BLaER1 (cell line): ENCODE data around the gene CCDC69.

Source experiments
- H3K27ac ChIP-seq: shearing (Covaris generic); formaldehyde crosslinking; 2 replicates; pipeline ENCODE4 v1.8.1; 2022
- H3K27me3 ChIP-seq: shearing (Covaris generic); formaldehyde crosslinking; 2 replicates; pipeline ENCODE4 v1.8.1; 2022
- H3K36me3 ChIP-seq: shearing (Covaris generic); formaldehyde crosslinking; 2 replicates; pipeline ENCODE4 v1.8.1; 2022
- H3K4me1 ChIP-seq: shearing (Covaris generic); formaldehyde crosslinking; 2 replicates; pipeline ENCODE4 v1.8.1; 2022
- H3K4me2 ChIP-seq: shearing (Covaris generic); formaldehyde crosslinking; 2 replicates; pipeline ENCODE4 v1.8.1; 2022
- H3K4me3 ChIP-seq: shearing (Covaris generic); formaldehyde crosslinking; 2 replicates; pipeline ENCODE4 v1.8.1; 2022
- H3K9ac ChIP-seq: shearing (Covaris generic); formaldehyde crosslinking; 2 replicates; pipeline ENCODE4 v1.8.1; 2022
- H3K9me3 ChIP-seq: shearing (Covaris generic); formaldehyde crosslinking; 2 replicates; pipeline ENCODE4 v1.8.1; 2022
- H4K20me1 ChIP-seq: shearing (Covaris generic); formaldehyde crosslinking; 2 replicates; pipeline ENCODE4 v1.8.1; 2022
- Cebpa-rat ChIP-seq: shearing (Covaris generic); IDR thresholded peaks from 2 replicates; pipeline ENCODE4 v1.8.1; 2022

Gene CCDC69

DNA sequence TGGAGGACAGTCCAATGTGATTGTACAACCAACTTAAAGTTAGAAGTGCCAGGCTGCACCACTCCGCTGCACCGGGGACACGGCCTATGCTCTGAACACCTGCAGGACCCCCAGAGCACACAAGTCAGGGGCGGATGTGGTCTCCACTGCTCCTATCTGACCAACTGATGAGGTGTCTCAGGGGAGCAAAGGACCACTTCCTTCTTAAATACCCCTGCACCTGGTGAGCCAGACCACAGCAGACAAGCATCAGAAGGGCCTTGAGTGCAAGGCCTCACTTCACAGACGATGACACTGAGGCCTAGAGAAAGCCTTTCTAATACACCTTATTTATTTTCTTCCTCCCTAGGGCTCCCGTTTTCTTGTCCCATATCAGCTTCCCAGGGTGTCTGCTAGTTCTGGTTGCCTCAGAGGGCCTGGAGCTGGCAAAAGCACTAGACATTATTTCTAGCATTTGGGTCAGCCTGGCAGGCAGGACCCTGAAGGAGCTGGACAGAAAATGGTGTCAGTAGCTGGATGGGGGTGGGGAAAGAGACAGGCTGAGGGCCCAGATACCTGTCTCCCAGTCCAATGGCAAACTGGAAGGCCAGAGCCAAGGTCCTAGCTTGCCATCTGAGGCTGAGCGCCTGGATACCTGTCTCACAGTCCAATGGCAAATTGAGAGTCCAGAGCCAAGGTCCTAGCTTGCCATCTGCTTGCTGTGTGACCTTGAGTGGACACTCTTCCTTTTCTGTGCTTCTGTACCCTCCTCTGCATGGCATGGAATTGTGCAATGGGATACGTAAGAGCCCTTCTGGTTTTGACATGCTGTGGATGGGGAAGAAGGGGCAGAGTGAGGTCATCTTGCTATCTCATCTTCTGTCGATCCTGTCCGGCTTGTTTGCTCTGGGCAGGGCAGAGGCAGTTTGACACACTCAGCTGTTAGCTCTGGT is 9.0 kb downstream of the CCDC69 start:
- Histone ChIP-seq H3K27ac (peak overlapping the region; percentile 98), H3K36me3 (peaks cover 8% of the 10 kb centered on the region), H3K4me1 (peaks cover 98% of the 10 kb centered on the region), H3K4me3 (peak overlapping the region; percentile 62), H3K4me2 (peak overlapping the region; percentile 100), H4K20me1 (no peaks in the 10 kb centered on the region; the same call in 1 of the 2 replicates), H3K9ac (peak overlapping the region; percentile 89), H3K9me3 (no peaks in the 10 kb centered on the region), H3K27me3 (no peaks in the 10 kb centered on the region)
- TF ChIP-seq Cebpa-rat = peak; percentile 71

- Histone ChIP-seq H3K4me1 (peaks cover 98% of the 10 kb centered on the region), H3K9me3 (no peaks in the 10 kb centered on the region), H3K4me3 (peak overlapping the region; percentile 62), H3K4me2 (peak overlapping the region; percentile 100), H3K36me3 (peaks cover 8% of the 10 kb centered on the region), H3K9ac (peak overlapping the region; percentile 89), H4K20me1 (no peaks in the 10 kb centered on the region), H3K27ac (peak overlapping the region; percentile 98), H3K27me3 (no peaks in the 10 kb centered on the region)
- TF ChIP-seq Cebpa-rat = peak; percentile 68; the same call in 1 of the 2 replicates
These were observed 9.9 kb downstream of the CCDC69 start for GRCh38 chr5:151213803-151214613.

- H3K27me3 ChIP-seq = no peaks in the 10 kb centered on the region
- peak overlapping the region; percentile 98 for H3K27ac ChIP-seq
- H4K20me1 ChIP-seq = no peaks in the 10 kb centered on the region
- no peaks in the 10 kb centered on the region for H3K9me3 ChIP-seq
- H3K9ac ChIP-seq = peak overlapping the region; percentile 89
- peaks cover 98% of the 10 kb centered on the region for H3K4me1 ChIP-seq
- peak overlapping the region; percentile 61 for H3K4me3 ChIP-seq
- H3K36me3 ChIP-seq = peaks cover 3% of the 10 kb centered on the region; the same call in 1 of the 2 replicates
- H3K4me2 ChIP-seq = peak overlapping the region; percentile 100
- TF ChIP-seq Cebpa-rat = no peak
These were observed 11.5 kb downstream of the CCDC69 start for GRCh38 chr5:151212406-151212798.

DNA sequence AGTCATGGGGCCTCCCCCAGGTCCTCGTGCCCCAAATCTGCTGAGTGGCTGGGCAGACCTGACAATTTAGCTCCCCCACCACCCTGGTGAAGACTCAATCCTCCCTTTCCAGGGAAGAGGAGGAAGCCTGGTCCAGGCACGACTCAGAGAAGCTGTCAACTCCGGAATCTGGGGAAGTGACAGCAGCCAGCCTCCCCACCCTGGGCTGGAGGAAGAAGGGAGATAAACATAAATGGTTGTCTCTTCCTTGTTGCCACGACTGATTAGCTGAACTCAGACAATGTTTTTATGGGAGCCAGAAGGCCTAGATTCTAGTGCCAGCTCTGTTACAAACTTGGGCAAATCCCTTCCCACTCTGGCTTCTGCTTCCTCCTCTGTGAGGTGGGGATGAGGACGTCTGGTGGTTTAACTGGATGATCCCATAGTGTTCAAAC is 15.4 kb downstream of the CCDC69 start:
- peak overlapping the region; percentile 61 for H3K27ac ChIP-seq
- H3K9me3 ChIP-seq = no peaks in the 10 kb centered on the region
- H3K4me2 ChIP-seq = peak overlapping the region; percentile 100
- peaks cover 26% of the 10 kb centered on the region for H3K36me3 ChIP-seq
- no peaks in the 10 kb centered on the region for H3K27me3 ChIP-seq
- peaks cover 11% of the 10 kb centered on the region for H4K20me1 ChIP-seq
- TF ChIP-seq Cebpa-rat = no peak
- peaks cover 77% of the 10 kb centered on the region for H3K4me1 ChIP-seq
- peak overlapping the region; percentile 34; the same call in 1 of the 2 replicates for H3K9ac ChIP-seq
- no peak overlapping the region for H3K4me3 ChIP-seq

DNA sequence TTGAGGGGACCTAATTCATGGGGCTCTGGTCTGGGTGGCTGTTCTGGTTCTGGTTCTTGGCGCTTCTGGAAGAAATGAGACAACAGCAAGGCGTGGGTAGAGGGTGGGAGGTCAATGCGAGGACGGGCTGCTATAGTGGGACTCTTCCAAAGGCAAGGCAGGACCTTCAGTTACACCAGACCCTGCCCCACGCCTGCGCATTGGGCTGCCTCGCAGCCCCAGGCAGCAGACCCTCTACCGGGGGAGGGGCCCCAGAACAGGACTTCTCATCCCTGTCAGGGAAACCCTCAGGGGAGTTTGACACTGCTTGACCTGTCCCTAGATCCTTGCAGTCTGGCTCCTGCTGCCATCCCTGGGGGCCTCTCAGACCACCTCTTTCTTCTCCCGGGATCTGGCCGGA is 18.5 kb downstream of the CCDC69 start:
- Histone ChIP-seq H3K4me3 (no peak overlapping the region), H3K4me1 (peaks cover 58% of the 10 kb centered on the region), H3K27ac (peak overlapping the region; percentile 49; the same call in 1 of the 2 replicates), H3K9ac (no peak overlapping the region), H4K20me1 (peaks cover 11% of the 10 kb centered on the region), H3K36me3 (peaks cover 55% of the 10 kb centered on the region), H3K27me3 (no peaks in the 10 kb centered on the region), H3K4me2 (0 out of 2 replicates have a peak overlapping the region, but pooled peaks have one; percentile 9), H3K9me3 (no peaks in the 10 kb centered on the region)
- TF ChIP-seq Cebpa-rat = no peak

GRCh38 chr5:151204051-151204450 is 19.8 kb downstream of the CCDC69 start:
- Histone ChIP-seq H3K4me1 (peaks cover 45% of the 10 kb centered on the region), H3K27me3 (no peaks in the 10 kb centered on the region), H3K9ac (no peak overlapping the region), H3K4me3 (no peak overlapping the region), H3K4me2 (no peak overlapping the region), H3K27ac (no peak overlapping the region), H4K20me1 (peaks cover 11% of the 10 kb centered on the region), H3K36me3 (peaks cover 69% of the 10 kb centered on the region), H3K9me3 (no peaks in the 10 kb centered on the region)
- no peak for TF ChIP-seq Cebpa-rat

GRCh38 chr5:151202381-151203139 is 21.3 kb downstream of the CCDC69 start:
- Histone ChIP-seq H3K36me3 (peaks cover 84% of the 10 kb centered on the region), H4K20me1 (peaks cover 11% of the 10 kb centered on the region), H3K4me3 (no peak overlapping the region), H3K4me2 (peak overlapping the region; percentile 61), H3K27ac (peak overlapping the region; percentile 46; the same call in 1 of the 2 replicates), H3K9ac (no peak overlapping the region), H3K9me3 (no peaks in the 10 kb centered on the region), H3K4me1 (peaks cover 30% of the 10 kb centered on the region), H3K27me3 (no peaks in the 10 kb centered on the region)
- no peak for TF ChIP-seq Cebpa-rat

GRCh38 chr5:151200913-151201595 is 22.8 kb downstream of the CCDC69 start:
- Histone ChIP-seq H3K36me3 (peaks cover 86% of the 10 kb centered on the region), H3K4me3 (no peak overlapping the region), H4K20me1 (peaks cover 16% of the 10 kb centered on the region), H3K4me1 (peaks cover 36% of the 10 kb centered on the region), H3K9ac (no peak overlapping the region), H3K4me2 (no peak overlapping the region), H3K27me3 (no peaks in the 10 kb centered on the region), H3K27ac (no peak overlapping the region), H3K9me3 (no peaks in the 10 kb centered on the region)
- no peak for TF ChIP-seq Cebpa-rat
